Prostate gland (tissue), 2 donors: ENCODE results near the gene PTPRM.

ENCODE experiments used
- POLR2AphosphoS5 ChIP-seq: sonication (generic); formaldehyde crosslinking; IDR thresholded peaks from one replicate; pipeline ENCODE4 v1.6.1; 2017; ENCODE audit warnings: antibody characterized with exemption
- TF ChIP-seq, protein P1 (sequence below), 4 experiments: fragments of 200-600 bp in 2 of 4; fragments of 450-650 bp in 2 of 4; sonication (generic) in 2 of 4; IDR thresholded peaks; 1 replicate in 3 of 4; 2 replicates in 1 of 4; pipeline ENCODE4 v1.5.1; 2016 to 2019; ENCODE audit warnings: antibody characterized with exemption in 4 of 4, mild to moderate bottlenecking in 2 of 4, moderate library complexity in 2 of 4

DNA sequence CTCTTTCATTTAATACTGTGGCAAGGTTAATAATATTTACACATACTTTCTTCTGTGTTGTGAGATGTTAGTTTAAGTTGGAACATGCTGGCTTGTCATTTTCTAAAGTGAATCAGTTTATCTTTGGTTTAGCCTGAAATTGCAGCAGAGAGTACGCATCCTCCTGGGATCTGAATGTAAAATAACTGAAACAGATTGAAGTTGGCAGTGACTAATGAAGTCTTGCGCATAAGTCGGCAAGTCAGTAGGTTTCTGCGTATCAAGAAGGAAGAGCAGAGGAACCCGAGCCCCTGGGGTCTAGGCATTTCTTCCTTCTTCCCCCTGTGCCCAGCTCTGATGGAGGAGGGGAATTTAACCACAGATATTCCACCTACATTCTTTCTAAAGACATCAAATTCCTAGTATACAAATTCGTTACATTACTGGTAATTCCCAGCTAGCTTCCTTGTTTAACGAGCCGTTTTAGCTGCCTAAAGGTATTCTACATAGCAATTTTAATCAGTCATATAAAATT is 650.0 kb downstream of the PTPRM start:
- TF ChIP-seq, protein P1, sequence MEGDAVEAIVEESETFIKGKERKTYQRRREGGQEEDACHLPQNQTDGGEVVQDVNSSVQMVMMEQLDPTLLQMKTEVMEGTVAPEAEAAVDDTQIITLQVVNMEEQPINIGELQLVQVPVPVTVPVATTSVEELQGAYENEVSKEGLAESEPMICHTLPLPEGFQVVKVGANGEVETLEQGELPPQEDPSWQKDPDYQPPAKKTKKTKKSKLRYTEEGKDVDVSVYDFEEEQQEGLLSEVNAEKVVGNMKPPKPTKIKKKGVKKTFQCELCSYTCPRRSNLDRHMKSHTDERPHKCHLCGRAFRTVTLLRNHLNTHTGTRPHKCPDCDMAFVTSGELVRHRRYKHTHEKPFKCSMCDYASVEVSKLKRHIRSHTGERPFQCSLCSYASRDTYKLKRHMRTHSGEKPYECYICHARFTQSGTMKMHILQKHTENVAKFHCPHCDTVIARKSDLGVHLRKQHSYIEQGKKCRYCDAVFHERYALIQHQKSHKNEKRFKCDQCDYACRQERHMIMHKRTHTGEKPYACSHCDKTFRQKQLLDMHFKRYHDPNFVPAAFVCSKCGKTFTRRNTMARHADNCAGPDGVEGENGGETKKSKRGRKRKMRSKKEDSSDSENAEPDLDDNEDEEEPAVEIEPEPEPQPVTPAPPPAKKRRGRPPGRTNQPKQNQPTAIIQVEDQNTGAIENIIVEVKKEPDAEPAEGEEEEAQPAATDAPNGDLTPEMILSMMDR (IDR thresholded peaks at IDR 0.05), result no peak
- TF ChIP-seq POLR2AphosphoS5, result no peak
